ENCODE data around the gene SCN2A.
"Not testable (repeated sequence)": the region's sequence is repeated elsewhere in the genome, so short reads cannot be mapped to it uniquely, and the experiment has no call there.

SCN2A gene

DNA sequence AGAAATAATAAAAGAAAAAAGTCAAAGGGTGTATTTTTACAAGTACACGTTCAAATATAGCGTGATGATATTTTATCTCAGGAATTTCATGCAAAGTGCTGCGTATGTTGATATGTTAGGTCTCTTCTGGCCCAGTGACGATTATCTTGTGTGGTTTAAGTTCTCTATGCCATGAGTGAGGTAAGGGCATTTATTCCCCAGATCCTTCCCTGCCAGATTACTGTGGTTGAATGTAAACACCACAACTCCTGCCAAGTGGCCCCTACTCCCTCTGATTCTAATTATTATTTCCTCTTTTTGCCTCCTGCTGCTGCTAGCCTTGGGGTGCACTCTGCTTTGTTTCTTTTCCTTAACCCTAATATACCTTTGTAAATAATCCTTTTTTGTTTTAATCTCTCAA, 12.2 kb downstream of the SCN2A start:
- TF ChIP-seq, protein P1, sequence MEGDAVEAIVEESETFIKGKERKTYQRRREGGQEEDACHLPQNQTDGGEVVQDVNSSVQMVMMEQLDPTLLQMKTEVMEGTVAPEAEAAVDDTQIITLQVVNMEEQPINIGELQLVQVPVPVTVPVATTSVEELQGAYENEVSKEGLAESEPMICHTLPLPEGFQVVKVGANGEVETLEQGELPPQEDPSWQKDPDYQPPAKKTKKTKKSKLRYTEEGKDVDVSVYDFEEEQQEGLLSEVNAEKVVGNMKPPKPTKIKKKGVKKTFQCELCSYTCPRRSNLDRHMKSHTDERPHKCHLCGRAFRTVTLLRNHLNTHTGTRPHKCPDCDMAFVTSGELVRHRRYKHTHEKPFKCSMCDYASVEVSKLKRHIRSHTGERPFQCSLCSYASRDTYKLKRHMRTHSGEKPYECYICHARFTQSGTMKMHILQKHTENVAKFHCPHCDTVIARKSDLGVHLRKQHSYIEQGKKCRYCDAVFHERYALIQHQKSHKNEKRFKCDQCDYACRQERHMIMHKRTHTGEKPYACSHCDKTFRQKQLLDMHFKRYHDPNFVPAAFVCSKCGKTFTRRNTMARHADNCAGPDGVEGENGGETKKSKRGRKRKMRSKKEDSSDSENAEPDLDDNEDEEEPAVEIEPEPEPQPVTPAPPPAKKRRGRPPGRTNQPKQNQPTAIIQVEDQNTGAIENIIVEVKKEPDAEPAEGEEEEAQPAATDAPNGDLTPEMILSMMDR (IDR thresholded peaks at IDR 0.05; ENCODE audit: low read length, missing control alignments): no peak
- H3K4me3 ChIP-seq (replicated peaks; ENCODE audit: low read depth, low read length): no peak overlapping the region
- DNase-seq (ENCODE audit: low read depth): no peak

DNA sequence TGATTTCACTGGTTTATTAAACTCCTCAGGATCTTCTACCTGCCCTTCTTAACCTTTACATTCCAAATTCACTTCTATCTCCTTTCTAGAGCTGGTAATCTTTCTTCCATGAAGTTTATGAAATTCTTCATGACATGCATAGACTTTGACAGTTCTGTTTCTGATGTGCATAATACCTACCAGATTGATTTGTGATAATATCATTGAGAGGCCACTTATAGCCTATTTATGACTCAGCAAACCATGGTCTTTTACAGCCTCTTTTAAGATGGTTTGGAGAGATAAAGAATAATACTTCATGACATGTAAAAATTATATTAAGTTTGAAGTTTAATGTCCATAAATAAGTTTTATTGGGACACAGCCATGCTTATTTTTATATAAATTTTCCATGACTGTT, 14.0 kb downstream of the SCN2A start:
- DNase-seq (ENCODE audit: low read depth): no peak
- TF ChIP-seq, protein P1 (IDR thresholded peaks at IDR 0.05; ENCODE audit: low read length, missing control alignments): no peak
- H3K4me3 ChIP-seq (replicated peaks; ENCODE audit: low read depth, low read length): no peak overlapping the region

DNA sequence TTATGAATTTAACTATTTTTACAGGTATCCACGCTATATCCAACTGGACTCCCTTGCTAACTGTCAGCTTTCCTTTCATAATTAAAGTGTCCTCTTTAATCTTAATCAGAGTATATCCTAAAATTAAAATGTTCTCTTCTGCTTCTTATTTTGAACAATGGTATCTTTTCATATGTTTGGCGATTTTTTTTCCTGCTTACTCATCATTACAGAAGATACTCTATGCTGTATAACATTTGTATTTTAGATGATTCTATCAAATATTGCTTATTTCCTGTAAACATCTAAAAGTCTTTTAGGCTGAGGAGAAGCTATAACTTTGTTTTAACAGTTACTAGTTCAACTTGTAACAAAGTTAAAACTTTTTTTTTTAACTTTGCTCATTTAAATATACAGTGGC, 17.4 kb downstream of the SCN2A start:
- TF ChIP-seq, protein P1 (IDR thresholded peaks at IDR 0.05; ENCODE audit: low read length, missing control alignments): no peak
- no peak overlapping the region for H3K4me3 ChIP-seq (replicated peaks; ENCODE audit: low read depth, low read length)
- DNase-seq (ENCODE audit: low read depth): no peak

DNA sequence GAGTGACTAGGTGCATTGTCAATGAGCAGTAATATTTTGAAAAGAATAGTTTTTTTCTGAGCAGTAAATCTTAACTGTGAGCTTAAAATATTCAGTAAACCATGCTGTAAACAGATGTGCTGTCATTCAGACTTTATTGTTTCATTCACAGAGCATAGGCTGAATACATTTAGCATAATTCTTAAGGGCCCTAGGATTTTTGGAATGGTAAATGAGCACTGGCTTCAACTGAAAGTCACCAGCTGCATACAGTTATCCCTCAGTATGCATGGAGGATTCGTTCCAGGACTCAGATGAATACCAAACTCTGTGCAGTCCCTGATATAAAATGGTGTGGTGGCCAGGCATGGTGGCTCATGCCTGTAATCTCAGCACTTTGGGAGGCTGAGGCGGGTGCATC, 21.1 kb downstream of the SCN2A start:
- DNase-seq (ENCODE audit: low read depth); H3K4me3 ChIP-seq (replicated peaks; ENCODE audit: low read depth, low read length): not testable (repeated sequence)

DNA sequence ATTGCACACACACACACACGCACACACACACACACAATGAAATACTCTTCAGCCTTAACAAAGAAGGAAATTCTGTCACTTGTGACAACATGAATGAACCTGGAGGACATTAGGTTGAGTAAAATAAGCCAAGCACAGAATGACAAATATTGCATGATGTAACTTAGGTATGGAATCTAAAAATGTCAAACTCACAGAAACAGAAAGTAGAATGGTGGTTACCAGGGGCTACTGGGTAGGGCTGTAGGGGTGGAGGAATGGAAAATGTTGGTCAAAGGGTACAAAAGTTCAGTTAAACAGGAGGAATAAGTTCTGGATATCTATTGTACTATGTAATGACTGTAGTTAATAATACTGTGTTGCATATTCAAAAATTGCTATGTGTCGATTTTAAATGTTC, 29.5 kb downstream of the SCN2A start:
- DNase-seq (ENCODE audit: low read depth): no peak
- TF ChIP-seq, protein P1 (IDR thresholded peaks at IDR 0.05; ENCODE audit: low read length, missing control alignments): no peak
- H3K4me3 ChIP-seq (replicated peaks; ENCODE audit: low read depth, low read length): no peak overlapping the region

DNA sequence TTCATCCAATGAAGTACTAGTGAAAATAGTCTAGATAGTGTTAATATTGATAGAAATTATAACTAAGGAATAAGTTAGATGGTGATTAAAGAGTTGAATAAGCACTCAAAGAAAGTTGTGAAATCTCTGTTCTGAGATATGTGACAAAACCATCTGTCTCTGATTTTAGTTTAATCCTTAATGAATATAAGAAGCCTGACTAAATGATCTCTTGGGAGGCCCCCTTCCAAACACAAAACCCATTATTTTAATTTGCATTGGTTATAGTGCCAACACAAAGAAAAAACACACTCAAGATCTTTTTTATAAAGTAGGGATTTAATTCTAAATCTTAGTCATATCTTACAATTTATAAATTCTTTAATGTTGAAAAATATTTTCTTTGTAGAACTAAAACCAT, 34.0 kb downstream of the SCN2A start:
- TF ChIP-seq, protein P1 (IDR thresholded peaks at IDR 0.05; ENCODE audit: low read length, missing control alignments): no peak
- no peak overlapping the region for H3K4me3 ChIP-seq (replicated peaks; ENCODE audit: low read depth, low read length)
- no peak for DNase-seq (ENCODE audit: low read depth)

DNA sequence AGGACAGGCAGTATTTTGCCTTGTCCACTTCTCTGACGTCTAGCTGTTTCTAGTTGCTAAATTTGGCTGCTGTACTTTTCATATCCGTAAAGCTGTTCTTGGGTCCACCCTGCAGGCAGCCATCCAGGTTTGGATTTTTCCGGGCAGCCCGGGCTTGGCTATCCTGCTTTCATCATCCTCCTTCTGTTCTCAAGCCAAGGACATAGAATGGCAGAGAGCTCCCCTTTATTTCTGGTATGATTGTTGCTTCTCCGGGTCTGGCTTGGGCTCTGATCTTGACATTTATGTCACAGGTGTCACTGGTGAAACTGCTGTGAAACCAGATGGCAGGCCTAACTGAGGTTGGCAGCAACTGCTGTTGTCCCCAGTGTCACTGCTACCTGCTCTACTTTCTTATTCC, 35.5 kb downstream of the SCN2A start:
- no peak overlapping the region for H3K4me3 ChIP-seq (replicated peaks; ENCODE audit: low read depth, low read length)
- DNase-seq (ENCODE audit: low read depth): peak; percentile 43
- TF ChIP-seq, protein P1 (IDR thresholded peaks at IDR 0.05; ENCODE audit: low read length, missing control alignments): no peak

DNA sequence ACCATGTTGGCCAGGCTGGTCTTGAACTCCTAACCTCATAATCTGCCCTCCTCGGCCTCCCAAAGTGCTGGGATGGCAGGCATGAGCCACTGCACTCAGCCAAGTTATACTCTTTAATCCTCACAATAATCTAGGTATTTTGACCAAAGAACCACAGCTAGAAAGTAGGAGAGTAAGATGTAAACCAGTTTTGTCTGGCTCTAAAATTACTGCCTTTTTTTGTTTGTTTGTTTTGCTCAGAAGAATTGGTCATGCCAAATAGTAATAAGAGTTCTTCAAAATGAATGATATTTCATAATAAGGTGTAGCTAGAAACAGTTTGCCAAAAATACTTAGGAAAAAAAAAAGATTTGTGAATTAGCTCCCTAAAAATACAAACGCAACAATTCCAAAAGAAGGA, 36.7 kb downstream of the SCN2A start:
- TF ChIP-seq, protein P1 (IDR thresholded peaks at IDR 0.05; ENCODE audit: low read length, missing control alignments): no peak
- H3K4me3 ChIP-seq (replicated peaks; ENCODE audit: low read depth, low read length): no peak overlapping the region
- DNase-seq (ENCODE audit: low read depth): no peak

Data from fibroblast of pulmonary artery (primary cell).